Measurements from ENCODE around the gene TANK. TPM values are rescaled to one million over a fixed set of nuclear protein-coding genes. Genes with fewer than 3 reads are reported as not detected.
"Not testable (repeated sequence)": the region's sequence is repeated elsewhere in the genome, so short reads cannot be mapped to it uniquely, and the experiment has no call there.

TANK gene
- total and polyA plus RNA-seq, 2 experiments from 2014 or later: 37.6 to 54.7 TPM

GRCh38 chr2:161177969-161178368 lies 17.7 kb downstream of the TANK start:
- Histone ChIP-seq H3K9me3 (ENCODE audit: low read depth) (no peaks in the 10 kb centered on the region), H3K9me2 (replicated peaks; ENCODE audit: insufficient read depth) (no peaks in the 10 kb centered on the region), H3K27me3 (no peaks in the 10 kb centered on the region), H3K4me1 (ENCODE audit: insufficient read depth) (no peaks in the 10 kb centered on the region), H3K27ac (no peak overlapping the region), H4K20me1 (ENCODE audit: insufficient read depth, poor library complexity, severe bottlenecking) (no peaks in the 10 kb centered on the region), H3K4me2 (no peak overlapping the region), H2AFZ (no peak overlapping the region), H3K79me2 (peaks cover 15% of the 10 kb centered on the region), H3K4me3 (no peak overlapping the region), H3K36me3 (replicated peaks; ENCODE audit: insufficient read depth, low read depth) (peaks cover 8% of the 10 kb centered on the region)
- 100% methylated on average over 1 of the region's 1 CpG for WGBS (ENCODE audit: low lambda C conversion rate, missing lambda C conversion rate)
- TF ChIP-seq EZH2 (IDR thresholded peaks at IDR 0.05; ENCODE audit: borderline replicate concordance): no peak
- no peak for TF ChIP-seq CTCF (IDR thresholded peaks at IDR 0.05; ENCODE audit: poor library complexity)
- TF ChIP-seq EZH2phosphoT487 (IDR thresholded peaks at IDR 0.05; ENCODE audit: low read depth, severe bottlenecking, unreplicated experiment): no peak
- DNase-seq (ENCODE audit: low spot score): no peak

- no peaks in the 10 kb centered on the region for H3K9me2 ChIP-seq (replicated peaks; ENCODE audit: insufficient read depth)
- H3K27ac ChIP-seq: no peak overlapping the region
- peaks cover 8% of the 10 kb centered on the region for H3K36me3 ChIP-seq (replicated peaks; ENCODE audit: insufficient read depth, low read depth)
- no peak for DNase-seq (ENCODE audit: low spot score)
- no peaks in the 10 kb centered on the region for H3K27me3 ChIP-seq
- H3K9me3 ChIP-seq (ENCODE audit: low read depth): no peaks in the 10 kb centered on the region
- TF ChIP-seq CTCF (IDR thresholded peaks at IDR 0.05; ENCODE audit: poor library complexity) (no peak), EZH2phosphoT487 (IDR thresholded peaks at IDR 0.05; ENCODE audit: low read depth, severe bottlenecking, unreplicated experiment) (no peak), EZH2 (IDR thresholded peaks at IDR 0.05; ENCODE audit: borderline replicate concordance) (no peak)
- 54% methylated on average over 4 of the region's 4 CpGs for WGBS (ENCODE audit: low lambda C conversion rate, missing lambda C conversion rate)
- H4K20me1 ChIP-seq (ENCODE audit: insufficient read depth, poor library complexity, severe bottlenecking): no peaks in the 10 kb centered on the region
- H3K4me3 ChIP-seq: no peak overlapping the region
- no peak overlapping the region for H3K4me2 ChIP-seq
- H2AFZ ChIP-seq: no peak overlapping the region
- H3K4me1 ChIP-seq (ENCODE audit: insufficient read depth): no peaks in the 10 kb centered on the region
- peaks cover 10% of the 10 kb centered on the region for H3K79me2 ChIP-seq
These were observed 18.5 kb downstream of the TANK start for GRCh38 chr2:161178756-161179155.

- Histone ChIP-seq H3K27me3 (no peaks in the 10 kb centered on the region), H3K4me2 (no peak overlapping the region)
These were observed 29.8 kb downstream of the TANK start for GRCh38 chr2:161190050-161190449.

DNA sequence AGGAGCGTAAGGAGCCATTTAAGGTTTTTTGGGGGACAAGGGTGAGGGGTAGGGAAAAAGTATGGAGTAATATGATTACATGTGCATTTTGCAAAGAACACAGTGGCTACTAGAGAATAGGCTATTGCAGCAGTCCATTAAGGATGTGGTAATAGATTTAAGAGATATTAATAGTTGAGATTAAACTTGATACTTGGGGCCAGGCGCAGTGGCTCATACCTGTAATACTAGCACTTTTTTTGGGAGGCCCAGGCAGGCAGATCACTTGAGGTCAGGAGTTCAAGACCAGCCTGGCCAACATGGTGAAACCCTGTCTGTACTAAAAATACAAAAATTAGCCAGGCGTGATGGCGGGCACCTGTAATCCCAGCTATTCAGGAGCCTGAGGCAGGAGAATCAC lies 35.4 kb downstream of the TANK start:
- not testable (repeated sequence) for DNase-seq (ENCODE audit: low spot score)

More at GRCh38 chr2:161190050-161190449, 29.8 kb downstream of the TANK start:
- Histone ChIP-seq H3K36me3 (replicated peaks; ENCODE audit: insufficient read depth, low read depth) (peaks cover 5% of the 10 kb centered on the region), H2AFZ (no peak overlapping the region), H3K4me1 (ENCODE audit: insufficient read depth) (no peaks in the 10 kb centered on the region), H4K20me1 (ENCODE audit: insufficient read depth, poor library complexity, severe bottlenecking) (no peaks in the 10 kb centered on the region), H3K27ac (no peak overlapping the region), H3K9me3 (ENCODE audit: low read depth) (no peaks in the 10 kb centered on the region), H3K79me2 (no peaks in the 10 kb centered on the region), H3K9me2 (replicated peaks; ENCODE audit: insufficient read depth) (no peaks in the 10 kb centered on the region), H3K4me3 (no peak overlapping the region)
- no peak for TF ChIP-seq CTCF (IDR thresholded peaks at IDR 0.05; ENCODE audit: poor library complexity)
- no peak for TF ChIP-seq EZH2phosphoT487 (IDR thresholded peaks at IDR 0.05; ENCODE audit: low read depth, severe bottlenecking, unreplicated experiment)
- no peak for DNase-seq (ENCODE audit: low spot score)

More for the DNA sequence above, 35.4 kb downstream of the TANK start:
- H3K9me3 ChIP-seq (ENCODE audit: low read depth); H3K36me3 ChIP-seq (replicated peaks; ENCODE audit: insufficient read depth, low read depth); H3K4me3 ChIP-seq; H4K20me1 ChIP-seq (ENCODE audit: insufficient read depth, poor library complexity, severe bottlenecking); H3K9me2 ChIP-seq (replicated peaks; ENCODE audit: insufficient read depth); H3K4me1 ChIP-seq (ENCODE audit: insufficient read depth); H2AFZ ChIP-seq; H3K27me3 ChIP-seq; H3K79me2 ChIP-seq; H3K4me2 ChIP-seq; H3K27ac ChIP-seq: not testable (repeated sequence)
- WGBS (ENCODE audit: low lambda C conversion rate, missing lambda C conversion rate): 98% methylated on average over 4 of the region's 4 CpGs
